DND-41 (cell line): ENCODE results near the gene ZFYVE26.

Experiments
- EZH2 ChIP-seq: IDR thresholded peaks from 3 replicates; pipeline ENCODE4 v1.6.1; 2012; ENCODE audit warnings: borderline replicate concordance, low read depth, mild to moderate bottlenecking, moderate library complexity, low read length, inconsistent platforms; ENCODE audit not compliant: severe bottlenecking
- TF ChIP-seq, protein P1 (sequence below): IDR thresholded peaks from 2 replicates; pipeline ENCODE4 v1.5.1; 2012; ENCODE audit warnings: borderline replicate concordance, low read length, moderate library complexity, mild to moderate bottlenecking; ENCODE audit not compliant: poor library complexity, severe bottlenecking; ENCODE audit errors: extremely low read depth

DNA sequence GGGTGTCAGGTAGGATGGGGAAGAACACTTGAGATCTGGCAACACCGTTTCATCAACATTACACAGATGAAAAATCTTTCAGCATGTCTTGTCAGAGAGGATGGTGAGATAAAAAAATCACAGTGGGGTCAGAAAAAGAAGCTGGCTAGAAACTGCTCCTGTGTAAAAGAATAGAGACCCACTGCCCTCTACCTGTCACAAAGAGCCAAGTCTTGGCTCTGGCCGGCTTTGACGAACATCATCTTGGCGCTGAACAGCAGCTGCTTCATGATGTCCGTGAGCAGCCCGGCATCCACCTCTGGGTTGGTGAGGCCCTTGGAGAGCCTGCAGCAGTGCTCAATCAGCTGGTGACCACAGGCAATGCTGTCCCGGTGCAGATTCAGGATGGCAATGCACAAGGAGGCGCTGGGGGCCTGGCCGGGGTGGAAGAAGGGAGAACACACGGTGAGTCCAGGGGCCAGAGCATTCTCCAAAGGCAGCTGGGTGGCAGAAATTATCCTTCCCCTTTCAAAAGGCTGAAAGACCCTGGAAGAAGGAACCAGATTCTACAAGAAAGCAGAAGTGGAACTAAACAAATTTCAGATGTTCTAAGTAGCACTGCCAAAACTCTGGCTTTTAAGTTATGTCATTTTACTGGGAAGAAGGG, 50.2 kb downstream of the ZFYVE26 start:
- TF ChIP-seq, protein P1, sequence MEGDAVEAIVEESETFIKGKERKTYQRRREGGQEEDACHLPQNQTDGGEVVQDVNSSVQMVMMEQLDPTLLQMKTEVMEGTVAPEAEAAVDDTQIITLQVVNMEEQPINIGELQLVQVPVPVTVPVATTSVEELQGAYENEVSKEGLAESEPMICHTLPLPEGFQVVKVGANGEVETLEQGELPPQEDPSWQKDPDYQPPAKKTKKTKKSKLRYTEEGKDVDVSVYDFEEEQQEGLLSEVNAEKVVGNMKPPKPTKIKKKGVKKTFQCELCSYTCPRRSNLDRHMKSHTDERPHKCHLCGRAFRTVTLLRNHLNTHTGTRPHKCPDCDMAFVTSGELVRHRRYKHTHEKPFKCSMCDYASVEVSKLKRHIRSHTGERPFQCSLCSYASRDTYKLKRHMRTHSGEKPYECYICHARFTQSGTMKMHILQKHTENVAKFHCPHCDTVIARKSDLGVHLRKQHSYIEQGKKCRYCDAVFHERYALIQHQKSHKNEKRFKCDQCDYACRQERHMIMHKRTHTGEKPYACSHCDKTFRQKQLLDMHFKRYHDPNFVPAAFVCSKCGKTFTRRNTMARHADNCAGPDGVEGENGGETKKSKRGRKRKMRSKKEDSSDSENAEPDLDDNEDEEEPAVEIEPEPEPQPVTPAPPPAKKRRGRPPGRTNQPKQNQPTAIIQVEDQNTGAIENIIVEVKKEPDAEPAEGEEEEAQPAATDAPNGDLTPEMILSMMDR = no peak
- no peak for TF ChIP-seq EZH2
